ENCODE measurements around the gene FEV.
A peak's percentile ranks its signal among the peaks of the same experiment; 100 is the strongest.
"Not testable (repeated sequence)": the region's sequence is repeated elsewhere in the genome, so short reads cannot be mapped to it uniquely, and the experiment has no call there.

Gene FEV

DNA sequence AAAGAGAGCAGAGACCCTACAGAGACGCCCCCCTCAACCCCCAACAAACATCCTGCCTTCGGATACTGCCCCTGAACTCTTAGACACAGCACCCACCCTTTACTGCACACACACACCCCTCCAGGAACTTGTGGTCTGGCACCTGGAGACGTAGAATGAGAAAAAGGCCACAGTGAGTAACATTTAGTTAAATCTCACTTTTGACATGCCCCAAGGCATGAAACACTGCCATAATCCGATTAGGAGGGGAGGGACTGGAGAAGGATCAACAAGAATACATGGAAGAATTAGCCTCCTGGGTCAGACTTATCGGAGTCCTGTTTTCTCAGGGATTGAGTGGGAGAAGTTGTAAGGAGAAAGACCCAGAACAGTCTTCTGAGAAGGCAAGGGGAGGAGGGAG, 21.4 kb downstream of the FEV start:
- DNase-seq = no peak

DNA sequence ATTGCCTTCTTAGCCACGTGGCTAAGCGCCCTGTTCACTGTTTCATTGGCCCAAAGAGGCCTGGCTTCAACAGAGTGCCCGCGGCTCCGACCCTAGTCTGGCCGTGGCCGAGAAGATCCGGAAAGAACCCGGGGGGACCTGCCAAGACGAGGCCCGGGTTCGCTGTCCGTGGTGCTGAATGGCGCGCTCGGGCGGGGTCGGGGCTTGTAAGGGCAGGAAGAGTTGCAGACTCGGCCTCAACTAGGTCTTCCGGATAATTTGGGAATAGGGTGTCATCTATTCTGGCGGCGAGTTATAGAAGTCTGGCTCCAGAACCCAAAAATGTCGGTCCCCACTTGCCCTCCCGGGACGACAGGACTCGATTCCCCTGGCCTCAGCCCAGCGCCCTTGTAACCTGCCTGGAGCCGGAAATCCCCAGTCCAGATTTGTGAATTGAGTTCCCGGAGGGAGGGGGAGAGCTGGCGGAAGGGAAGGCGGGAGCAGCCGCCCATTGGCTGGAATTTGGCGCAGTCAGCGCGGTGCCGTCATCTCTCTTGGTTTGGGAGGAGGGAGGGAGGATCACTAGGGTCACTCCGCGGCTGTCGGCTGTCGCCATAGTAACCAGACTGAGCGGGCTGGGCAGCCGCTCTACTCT, 22.0 kb downstream of the FEV start:
- DNase-seq = peak; percentile 69

DNA sequence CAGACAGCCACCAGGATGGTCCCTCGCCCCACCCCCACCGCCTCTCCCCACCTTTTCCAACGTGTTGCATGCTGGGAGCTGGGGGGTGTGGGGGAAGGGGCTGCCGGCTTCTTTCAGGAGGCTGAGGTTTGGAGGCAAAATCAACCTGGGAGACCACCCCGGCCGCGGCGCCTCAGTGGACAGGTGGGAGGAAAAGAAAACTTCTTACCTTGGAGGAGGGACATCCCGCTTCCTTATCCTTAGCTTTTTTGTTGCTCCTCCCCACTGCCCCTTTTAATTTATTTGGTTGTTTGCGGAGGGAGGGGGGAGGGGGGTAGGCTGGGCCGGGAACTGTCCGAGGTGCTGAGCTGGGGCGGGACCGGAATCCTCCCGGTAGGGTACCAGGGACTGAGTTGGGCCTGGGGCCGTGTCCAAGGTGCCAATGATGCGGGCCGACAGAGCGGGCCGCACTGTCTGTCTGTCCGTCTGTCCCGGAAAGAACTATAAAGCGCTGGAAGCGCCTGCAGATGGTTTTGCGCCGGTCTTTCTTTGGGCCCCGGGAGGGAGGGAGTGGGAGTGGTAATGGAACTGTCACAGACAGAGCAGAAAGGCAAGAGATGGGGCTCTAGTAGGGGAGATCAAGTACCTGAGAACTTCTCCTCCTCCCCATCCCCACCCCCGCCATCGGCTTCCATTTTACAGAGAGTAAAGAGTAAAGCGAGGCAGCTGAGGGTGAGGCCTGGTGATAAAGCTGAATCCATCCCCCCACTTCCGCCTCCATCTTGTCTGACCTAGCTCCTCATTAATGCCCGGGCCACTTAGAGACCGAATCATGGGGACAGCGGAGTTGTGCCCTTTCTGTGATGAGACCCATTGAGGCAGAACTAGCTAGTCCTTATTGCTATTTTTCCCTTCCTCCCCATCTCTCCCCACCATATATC, 23.1 kb downstream of the FEV start:
- peak; percentile 36 for DNase-seq

DNA sequence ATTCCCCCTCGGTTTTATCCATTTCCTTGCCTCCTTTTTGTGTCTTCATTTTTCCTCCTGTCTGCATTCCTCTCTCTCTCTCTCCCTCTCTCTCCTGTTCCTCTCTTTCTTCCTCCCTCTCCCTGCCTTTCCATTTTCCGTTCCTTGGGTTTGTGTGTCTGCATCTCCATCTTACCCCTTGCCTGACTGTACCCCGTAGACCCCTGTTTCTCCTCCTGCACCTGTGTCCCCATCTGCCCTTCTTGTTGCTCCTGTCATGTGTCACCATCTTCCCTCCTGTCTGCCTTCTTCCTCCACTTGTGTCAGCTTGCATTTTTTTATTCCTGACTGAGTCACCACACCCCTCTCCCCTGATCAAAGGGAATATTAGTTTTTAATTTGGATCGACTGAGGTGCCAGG, 23.8 kb downstream of the FEV start:
- no peak for DNase-seq

DNA sequence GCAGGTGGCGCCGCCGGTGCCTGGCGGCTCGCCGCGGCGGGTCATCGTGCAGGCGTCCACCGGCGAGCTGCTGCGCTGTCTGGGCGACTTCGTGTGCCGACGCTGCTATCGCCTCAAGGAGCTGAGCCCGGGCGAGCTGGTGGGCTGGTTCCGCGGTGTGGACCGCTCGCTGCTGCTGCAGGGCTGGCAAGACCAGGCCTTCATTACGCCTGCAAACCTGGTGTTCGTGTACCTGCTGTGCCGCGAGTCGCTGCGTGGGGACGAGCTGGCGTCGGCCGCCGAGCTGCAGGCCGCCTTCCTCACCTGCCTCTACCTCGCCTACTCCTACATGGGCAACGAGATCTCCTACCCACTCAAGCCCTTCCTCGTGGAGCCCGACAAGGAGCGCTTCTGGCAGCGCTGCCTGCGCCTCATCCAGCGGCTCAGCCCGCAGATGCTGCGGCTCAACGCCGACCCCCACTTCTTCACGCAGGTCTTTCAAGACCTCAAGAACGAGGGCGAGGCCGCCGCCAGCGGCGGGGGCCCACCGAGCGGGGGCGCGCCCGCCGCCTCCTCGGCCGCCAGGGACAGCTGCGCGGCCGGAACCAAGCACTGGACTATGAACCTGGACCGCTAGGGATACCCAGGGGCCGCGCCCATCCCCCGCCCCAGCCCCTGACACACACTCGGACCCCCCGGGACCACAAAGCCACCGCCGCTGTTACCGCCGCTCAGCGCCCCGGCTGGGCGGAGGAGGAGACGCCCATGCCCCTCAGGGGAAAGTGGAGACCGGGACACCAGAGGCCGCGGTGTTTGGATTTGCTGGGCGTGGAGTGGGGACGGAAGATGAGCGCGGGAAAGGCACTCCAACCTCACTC, 24.4 kb downstream of the FEV start:
- no peak for DNase-seq

DNA sequence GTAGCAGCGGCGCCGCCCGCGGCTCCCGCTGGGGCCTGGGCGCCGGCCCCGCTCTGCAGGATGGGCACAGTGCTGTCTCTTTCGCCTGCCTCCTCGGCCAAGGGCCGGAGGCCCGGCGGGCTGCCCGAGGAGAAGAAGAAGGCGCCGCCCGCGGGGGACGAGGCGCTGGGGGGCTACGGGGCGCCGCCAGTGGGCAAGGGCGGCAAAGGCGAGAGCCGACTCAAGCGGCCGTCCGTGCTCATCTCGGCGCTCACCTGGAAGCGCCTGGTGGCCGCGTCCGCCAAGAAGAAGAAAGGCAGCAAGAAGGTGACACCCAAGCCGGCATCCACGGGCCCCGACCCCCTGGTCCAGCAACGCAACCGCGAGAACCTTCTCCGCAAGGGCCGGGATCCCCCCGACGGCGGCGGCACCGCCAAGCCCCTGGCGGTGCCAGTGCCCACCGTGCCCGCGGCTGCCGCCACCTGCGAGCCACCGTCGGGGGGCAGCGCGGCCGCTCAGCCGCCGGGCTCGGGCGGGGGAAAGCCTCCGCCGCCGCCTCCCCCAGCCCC, 25.1 kb downstream of the FEV start:
- no peak for DNase-seq

DNA sequence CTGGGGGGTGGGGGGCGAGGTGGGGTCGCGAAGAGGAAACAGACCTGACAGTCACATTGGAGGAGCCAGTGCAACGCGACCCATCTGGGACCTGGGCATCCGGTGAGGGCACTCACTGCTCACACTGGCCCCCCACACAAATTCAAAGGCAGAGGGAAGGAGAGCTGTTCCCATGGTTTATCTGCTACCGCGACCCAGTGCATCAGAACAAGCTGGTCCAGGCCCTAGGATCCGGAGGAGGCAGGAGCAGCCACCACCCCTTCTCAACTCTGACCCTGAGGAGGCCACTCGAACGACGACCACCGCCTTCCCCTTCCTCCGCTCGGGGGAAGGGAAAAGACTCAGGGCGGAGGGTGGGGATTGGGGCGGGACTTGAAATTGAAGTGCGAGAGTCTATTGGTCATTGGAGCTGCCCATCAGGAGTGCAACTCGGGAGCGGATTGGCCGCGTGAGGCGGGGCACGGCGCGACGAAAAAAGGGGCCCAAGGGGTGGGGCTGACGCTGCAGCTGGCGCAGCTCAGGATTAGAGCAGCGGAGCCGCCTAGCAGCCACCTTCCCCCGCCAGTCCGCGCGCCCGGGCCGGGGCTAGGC, 25.7 kb downstream of the FEV start, which contains the start of gene CDK5R2:
Gene CDK5R2 (plus strand): TSS at position 526 of the 591 bp plus-strand sequence. CDS start 155 bp downstream, outside the sequence.
- DNase-seq = peak; percentile 62

DNA sequence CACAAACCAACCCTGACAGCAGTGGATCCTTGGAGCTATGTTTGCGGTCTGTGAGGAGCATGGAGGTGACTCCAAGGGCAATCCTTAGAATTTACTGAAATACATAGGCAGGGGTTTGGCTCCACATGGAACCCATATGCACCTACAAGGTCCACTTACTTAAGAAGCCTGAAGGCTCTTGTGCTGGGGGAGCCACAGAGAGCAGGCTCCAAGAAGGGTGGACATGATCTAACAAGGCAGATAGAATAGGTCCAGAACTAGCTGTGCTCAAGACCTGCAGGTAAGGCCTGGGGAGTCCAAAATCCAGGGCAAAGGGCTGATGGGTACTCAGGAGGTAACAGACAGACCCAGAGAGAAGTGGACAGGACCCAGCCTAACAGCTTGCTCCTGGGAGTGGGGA, 26.7 kb downstream of the FEV start:
- DNase-seq = no peak

DNA sequence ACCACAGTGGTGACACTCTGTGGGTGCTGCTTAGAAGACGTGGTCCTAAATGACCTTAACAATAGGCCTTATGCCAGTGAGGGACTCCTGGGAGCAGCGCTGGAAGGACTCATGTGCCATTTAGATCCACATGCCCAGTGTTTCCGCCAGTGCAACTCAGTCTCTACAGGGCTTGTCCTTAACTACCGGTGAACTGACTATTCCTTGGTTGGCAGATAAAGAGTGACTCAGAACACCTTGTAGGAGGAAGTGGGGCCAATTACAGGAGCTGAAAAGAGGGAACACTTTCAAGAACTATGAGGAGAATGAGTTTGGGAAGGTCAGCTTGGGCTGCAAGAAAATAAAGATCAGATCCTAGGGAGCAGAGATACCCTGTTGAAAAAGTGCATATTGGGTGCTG, 27.3 kb downstream of the FEV start:
- DNase-seq = no peak

DNA sequence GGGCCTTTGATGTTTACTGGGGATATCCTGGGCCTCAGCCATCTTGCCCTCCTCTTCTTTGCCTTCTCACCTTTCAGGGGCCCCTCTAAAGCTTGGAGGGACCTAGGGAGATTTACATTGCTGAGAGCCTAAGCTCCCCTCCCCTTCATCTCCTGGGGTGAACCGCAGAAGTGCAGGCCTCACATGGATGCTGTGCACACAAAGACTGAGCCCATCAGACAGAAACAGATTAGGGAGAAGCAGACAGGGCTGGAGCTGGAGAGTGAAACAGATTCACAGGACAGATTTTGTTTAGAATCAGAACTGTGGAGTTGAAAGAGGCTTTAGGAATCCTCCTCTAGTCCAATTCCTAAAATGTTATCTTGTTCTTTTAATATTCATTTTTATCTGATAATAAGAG, 28.9 kb downstream of the FEV start:
- no peak for DNase-seq

DNA sequence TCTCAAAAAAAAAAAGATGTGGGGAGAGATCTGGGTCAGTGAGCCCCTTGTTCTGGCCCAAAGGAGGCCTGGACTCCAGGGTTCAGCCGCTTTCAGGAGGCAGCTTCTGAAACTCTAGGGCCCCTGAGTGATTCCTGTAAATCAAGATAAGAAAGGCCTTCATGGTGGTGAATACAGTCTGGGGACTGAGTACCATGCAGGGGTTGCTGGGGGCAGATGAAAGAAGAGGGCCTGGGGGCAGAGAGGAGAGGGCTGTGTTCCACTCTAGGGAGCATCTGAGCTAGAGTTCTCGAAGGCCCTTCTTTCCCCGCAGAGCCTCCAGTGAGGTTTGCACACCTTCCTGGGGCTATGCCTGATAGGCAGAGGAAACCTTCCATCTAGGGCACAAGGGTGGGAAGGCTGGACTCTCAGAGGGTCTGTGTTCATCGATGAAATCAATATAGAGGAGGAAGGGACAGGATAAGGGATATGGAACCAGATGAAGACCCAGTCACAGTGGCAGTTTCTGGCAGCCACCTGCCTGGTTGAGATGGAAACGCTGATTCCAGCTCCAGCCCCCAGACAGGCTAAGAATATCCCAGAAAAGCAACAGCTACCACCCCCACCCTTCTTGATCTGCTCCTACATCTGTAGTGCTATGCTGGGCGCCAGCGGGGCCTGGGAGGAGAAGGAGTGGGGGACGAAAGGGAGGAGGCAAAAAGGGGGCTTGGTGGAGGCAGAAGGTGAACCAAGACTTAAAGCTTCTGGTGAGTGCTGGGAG, 30.3 kb downstream of the FEV start:
- no peak for DNase-seq

DNA sequence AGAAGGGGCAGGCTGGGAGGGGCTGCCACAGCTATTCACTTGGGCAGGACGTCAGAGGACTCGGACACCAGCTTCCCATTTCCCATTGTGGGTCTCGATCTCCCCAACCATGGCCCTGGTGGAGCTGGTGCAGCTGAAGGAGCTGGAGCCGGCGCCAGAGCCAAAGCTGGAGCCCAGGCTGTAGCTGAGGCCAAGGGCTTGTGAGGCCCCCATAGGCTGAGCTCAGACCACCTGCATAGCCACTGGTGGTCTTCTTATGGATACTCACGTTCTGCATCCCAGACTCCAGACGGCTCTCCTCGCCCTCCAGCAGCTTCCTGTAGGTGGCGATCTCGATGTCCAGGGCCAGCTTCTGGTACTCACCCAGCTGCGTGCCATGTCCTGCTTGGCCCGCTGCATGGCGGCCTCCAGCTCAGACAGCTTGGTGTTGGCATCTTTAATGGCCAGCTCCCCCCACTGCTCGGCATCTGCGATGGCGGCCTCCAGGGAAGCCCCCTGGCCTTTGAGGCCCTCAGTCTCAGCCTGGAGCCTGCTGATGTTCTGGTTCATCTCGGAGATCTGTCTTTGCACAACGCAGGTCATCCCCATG, 31.5 kb downstream of the FEV start:
- no peak for DNase-seq

DNA sequence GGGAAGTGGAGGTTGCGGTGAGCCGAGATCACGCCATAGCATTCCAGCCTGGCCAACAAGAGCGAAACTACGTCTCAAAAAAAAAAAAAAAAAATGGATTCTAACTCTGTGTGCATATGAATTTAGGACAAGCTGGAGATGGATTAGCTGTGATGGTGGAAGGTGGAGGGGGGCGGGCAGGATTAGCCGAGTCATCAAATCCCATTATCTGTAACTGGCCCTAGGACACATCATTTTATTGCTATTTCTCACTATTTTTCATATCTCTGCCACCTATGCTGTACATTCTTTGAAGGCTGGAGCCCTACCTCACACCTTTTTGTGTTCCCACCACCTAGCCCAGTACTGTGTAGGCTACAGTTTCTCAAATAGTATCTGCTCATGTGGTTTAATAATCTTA, 32.8 kb downstream of the FEV start:
- no peak for DNase-seq

DNA sequence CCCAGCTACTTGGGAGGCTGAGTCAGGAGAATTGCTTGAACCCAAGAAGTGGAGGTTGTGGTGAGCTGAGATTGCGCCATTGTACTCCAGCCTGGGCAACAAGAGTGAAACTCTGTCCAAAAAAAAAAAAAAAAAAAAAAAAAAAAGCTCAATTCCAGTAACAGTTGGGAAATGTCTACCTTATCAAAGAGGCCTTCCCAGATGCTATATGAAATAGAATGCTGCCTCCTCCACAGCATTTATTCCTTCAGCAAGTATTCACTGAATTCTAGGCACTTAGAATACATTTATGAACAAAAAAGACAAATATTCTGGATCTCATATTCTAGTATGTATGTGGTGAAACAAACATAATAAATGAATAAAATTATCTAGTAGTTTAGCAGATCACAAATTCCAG, 38.4 kb downstream of the FEV start:
- no peak for DNase-seq

DNA sequence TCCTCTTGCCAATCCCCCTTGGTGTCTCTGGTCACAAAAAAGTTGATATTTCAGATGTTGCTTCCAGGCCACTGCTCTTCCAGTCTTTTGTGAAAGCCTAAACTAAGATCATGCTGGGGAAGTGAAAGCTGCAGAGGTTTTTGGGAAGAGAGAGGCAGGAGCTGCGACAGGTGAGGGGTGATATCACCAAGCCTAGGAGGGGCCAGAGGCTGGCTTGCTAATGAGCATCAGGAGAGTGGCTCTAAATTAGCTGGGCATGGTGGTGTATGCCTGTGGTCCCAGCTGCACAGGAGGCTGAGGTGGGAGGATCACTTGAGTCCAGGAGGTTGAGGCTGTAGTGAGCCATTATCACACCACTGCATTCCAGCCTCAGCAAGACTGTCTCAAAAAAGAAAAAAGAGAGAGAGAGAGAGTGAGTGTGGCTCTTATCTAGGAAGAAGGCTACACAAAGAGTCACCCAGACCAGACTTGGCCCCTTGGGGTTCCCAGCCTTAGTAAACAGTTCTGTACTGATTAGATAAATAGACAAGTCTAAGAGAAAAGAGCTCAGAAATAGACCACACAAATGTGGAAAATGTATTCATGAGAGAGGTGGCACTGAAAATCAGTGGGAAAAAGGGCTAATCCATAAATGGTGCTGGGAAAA, 40.1 kb downstream of the FEV start:
- DNase-seq = no peak

DNA sequence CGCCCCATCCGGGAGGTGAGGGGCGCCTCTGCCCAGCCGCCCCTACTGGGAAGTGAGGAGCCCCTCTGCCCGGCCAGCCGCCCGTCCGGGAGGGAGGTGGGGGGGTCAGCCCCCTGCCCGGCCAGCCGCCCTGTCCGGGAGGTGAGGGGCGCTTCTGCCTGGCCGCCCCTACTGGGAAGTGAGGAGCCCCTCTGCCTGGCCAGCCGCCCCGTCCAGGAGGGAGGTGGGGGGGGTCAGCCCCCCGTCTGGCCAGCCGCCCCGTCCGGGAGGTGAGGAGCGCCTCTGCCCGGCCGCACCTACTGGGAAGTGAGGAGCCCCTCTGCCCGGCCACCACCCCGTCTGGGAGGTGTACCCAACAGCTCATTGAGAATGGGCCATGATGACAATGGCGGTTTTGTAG, 53.2 kb downstream of the FEV start:
- not testable (repeated sequence) for DNase-seq
